ENCODE measurements around the gene RPSA.

DNA sequence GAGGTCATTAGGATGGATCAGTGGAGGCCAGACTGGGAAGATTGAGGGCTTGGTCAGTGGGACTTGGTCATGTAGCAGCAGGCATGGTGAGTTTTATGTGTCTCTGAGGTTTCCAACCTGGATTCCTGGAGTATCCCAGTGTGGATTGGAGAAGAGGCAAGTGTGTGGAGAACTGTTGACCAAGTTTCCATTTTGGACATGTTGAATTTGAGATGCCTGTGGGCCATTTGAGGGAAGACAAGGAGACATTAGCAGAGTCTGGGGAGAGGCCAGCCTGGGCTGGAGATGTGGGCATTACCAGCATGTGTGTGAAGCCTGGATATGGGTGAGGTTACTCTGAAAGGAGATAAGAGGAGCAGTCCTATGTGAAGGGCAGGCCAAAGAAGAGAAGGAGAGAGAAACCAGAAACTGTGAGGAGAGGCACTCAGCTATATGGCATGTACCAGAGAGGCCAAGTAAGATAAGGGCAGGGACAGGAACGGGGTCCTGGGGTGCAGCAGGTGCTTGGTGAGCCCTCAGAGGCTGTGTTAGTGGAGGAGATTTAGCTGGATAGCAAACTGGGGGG lies 19.0 kb upstream of the RPSA start:
- TF ChIP-seq, protein P1, sequence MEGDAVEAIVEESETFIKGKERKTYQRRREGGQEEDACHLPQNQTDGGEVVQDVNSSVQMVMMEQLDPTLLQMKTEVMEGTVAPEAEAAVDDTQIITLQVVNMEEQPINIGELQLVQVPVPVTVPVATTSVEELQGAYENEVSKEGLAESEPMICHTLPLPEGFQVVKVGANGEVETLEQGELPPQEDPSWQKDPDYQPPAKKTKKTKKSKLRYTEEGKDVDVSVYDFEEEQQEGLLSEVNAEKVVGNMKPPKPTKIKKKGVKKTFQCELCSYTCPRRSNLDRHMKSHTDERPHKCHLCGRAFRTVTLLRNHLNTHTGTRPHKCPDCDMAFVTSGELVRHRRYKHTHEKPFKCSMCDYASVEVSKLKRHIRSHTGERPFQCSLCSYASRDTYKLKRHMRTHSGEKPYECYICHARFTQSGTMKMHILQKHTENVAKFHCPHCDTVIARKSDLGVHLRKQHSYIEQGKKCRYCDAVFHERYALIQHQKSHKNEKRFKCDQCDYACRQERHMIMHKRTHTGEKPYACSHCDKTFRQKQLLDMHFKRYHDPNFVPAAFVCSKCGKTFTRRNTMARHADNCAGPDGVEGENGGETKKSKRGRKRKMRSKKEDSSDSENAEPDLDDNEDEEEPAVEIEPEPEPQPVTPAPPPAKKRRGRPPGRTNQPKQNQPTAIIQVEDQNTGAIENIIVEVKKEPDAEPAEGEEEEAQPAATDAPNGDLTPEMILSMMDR (conservative IDR thresholded peaks at IDR 0.05; ENCODE audit: low read depth in 2 of 2): no peak
- TF ChIP-seq JUNB (IDR thresholded peaks at IDR 0.05; ENCODE audit: unreplicated experiment) (no peak), CREB1 (CRISPR knock-in tag; IDR thresholded peaks at IDR 0.05; ENCODE audit: low read depth) (no peak), POLR2AphosphoS5 (IDR thresholded peaks at IDR 0.05; ENCODE audit: low read depth) (no peak), EZH2 (IDR thresholded peaks at IDR 0.05; ENCODE audit: low read depth, unreplicated experiment) (no peak)
- TF ChIP-seq, protein P2, sequence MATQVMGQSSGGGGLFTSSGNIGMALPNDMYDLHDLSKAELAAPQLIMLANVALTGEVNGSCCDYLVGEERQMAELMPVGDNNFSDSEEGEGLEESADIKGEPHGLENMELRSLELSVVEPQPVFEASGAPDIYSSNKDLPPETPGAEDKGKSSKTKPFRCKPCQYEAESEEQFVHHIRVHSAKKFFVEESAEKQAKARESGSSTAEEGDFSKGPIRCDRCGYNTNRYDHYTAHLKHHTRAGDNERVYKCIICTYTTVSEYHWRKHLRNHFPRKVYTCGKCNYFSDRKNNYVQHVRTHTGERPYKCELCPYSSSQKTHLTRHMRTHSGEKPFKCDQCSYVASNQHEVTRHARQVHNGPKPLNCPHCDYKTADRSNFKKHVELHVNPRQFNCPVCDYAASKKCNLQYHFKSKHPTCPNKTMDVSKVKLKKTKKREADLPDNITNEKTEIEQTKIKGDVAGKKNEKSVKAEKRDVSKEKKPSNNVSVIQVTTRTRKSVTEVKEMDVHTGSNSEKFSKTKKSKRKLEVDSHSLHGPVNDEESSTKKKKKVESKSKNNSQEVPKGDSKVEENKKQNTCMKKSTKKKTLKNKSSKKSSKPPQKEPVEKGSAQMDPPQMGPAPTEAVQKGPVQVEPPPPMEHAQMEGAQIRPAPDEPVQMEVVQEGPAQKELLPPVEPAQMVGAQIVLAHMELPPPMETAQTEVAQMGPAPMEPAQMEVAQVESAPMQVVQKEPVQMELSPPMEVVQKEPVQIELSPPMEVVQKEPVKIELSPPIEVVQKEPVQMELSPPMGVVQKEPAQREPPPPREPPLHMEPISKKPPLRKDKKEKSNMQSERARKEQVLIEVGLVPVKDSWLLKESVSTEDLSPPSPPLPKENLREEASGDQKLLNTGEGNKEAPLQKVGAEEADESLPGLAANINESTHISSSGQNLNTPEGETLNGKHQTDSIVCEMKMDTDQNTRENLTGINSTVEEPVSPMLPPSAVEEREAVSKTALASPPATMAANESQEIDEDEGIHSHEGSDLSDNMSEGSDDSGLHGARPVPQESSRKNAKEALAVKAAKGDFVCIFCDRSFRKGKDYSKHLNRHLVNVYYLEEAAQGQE (IDR thresholded peaks at IDR 0.05; ENCODE audit: unreplicated experiment): no peak
